ENCODE data around the gene NLRP3. TPM values are rescaled to one million over a fixed set of nuclear protein-coding genes. Genes with fewer than 3 reads are reported as not detected.
"Not testable (repeated sequence)": the region's sequence is repeated elsewhere in the genome, so short reads cannot be mapped to it uniquely, and the experiment has no call there.

NLRP3 gene
- total and polyA plus RNA-seq, 4 donors, result 0.28 to 1.9 (median 0.61) TPM

DNA sequence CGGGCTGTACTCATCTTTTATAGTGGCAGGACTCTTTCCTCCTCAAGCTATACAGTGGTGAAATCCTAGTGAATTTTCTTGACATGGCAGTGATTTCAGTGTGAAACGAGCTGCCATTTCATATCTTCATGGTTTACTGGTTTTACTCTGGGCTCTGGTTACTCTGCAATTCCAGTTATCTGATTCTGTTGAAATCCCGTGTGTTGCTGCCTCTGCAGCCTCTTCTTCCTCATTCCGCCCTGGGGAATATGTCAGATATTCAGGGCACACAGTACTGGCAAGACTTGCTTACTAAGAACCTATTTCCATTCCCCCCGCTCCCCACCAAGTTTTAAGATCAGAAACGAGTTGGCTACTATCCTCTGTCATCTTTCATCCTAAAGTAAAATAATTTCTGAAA is 49.8 kb downstream of the NLRP3 start:
- no peak overlapping the region for H3K27ac ChIP-seq (ENCODE audit: low read depth in 1 of 2, low read length in 2 of 2)
- no peak overlapping the region for H3K4me3 ChIP-seq (ENCODE audit: low read depth in 1 of 3, low read length in 3 of 3)
- H3K27me3 ChIP-seq (ENCODE audit: control insufficient read depth in 4 of 4, insufficient read depth in 4 of 4, low read length in 3 of 4), result peaks cover 0 to 5% (median 2%) of the 10 kb centered on the region in 4 donors
- no peaks in the 10 kb centered on the region for H3K36me3 ChIP-seq (ENCODE audit: control insufficient read depth in 4 of 4, insufficient read depth in 3 of 4, low read depth in 1 of 4, low read length in 3 of 4)
- no peaks in the 10 kb centered on the region for H3K4me1 ChIP-seq (ENCODE audit: control insufficient read depth in 4 of 4, insufficient read depth in 4 of 4, low read length in 3 of 4)
- WGBS, result 55% methylated on average over 6 of the region's 6 CpGs
- no peak for TF ChIP-seq RXRA (IDR thresholded peaks at IDR 0.05)
- no peak for TF ChIP-seq HNF4A (conservative IDR thresholded peaks at IDR 0.05)
- no peak for TF ChIP-seq YY1 (IDR thresholded peaks at IDR 0.05)
- H3K9me3 ChIP-seq (ENCODE audit: control insufficient read depth in 4 of 4, low read length in 3 of 4), result no peaks in the 10 kb centered on the region
- H3K9ac ChIP-seq (ENCODE audit: low read depth in 1 of 2, low read length in 2 of 2), result no peak overlapping the region
- DNase-seq (ENCODE audit: low spot score), result no peak

DNA sequence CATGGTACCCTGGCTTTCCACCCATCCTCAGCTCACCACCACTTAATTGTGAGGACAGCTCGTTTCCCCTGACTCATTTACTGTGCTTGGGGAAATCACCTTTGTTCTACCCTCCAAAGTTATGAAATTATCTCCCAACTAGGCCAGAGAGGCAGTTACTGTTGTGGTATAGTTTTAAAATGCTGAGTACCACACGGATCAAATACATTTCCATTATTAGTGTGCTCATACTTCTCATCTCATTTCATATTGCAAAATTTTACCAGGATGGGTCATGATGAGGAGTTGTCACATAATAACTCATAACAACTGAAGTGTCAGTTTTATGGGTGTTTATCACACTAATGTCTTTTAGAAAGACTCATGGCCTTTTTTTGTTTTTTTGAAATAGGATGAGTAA is 51.2 kb downstream of the NLRP3 start:
- H3K4me1 ChIP-seq (ENCODE audit: control insufficient read depth in 4 of 4, insufficient read depth in 4 of 4, low read length in 3 of 4), result no peaks in the 10 kb centered on the region
- H3K36me3 ChIP-seq (ENCODE audit: control insufficient read depth in 4 of 4, insufficient read depth in 3 of 4, low read depth in 1 of 4, low read length in 3 of 4), result no peaks in the 10 kb centered on the region
- 49% methylated on average over 2 of the region's 2 CpGs for WGBS
- H3K4me3 ChIP-seq (ENCODE audit: low read depth in 1 of 3, low read length in 3 of 3), result no peak overlapping the region
- no peak overlapping the region for H3K27ac ChIP-seq (ENCODE audit: low read depth in 1 of 2, low read length in 2 of 2)
- no peak for TF ChIP-seq HNF4G (IDR thresholded peaks at IDR 0.05)
- TF ChIP-seq FOXA2 (IDR thresholded peaks at IDR 0.05), result no peak
- TF ChIP-seq ATF3 (IDR thresholded peaks at IDR 0.05), result no peak
- no peak for TF ChIP-seq NR2F2 (IDR thresholded peaks at IDR 0.05)
- TF ChIP-seq RAD21 (IDR thresholded peaks at IDR 0.05), result no peak
- no peak for TF ChIP-seq MAX (IDR thresholded peaks at IDR 0.05)
- H3K9ac ChIP-seq (ENCODE audit: low read depth in 1 of 2, low read length in 2 of 2), result no peak overlapping the region
- H3K27me3 ChIP-seq (ENCODE audit: control insufficient read depth in 4 of 4, insufficient read depth in 4 of 4, low read length in 3 of 4), result peaks cover 0 to 5% (median 2%) of the 10 kb centered on the region in 4 donors
- no peak for DNase-seq (ENCODE audit: low spot score)
- H3K9me3 ChIP-seq (ENCODE audit: control insufficient read depth in 4 of 4, low read length in 3 of 4), result no peaks in the 10 kb centered on the region

DNA sequence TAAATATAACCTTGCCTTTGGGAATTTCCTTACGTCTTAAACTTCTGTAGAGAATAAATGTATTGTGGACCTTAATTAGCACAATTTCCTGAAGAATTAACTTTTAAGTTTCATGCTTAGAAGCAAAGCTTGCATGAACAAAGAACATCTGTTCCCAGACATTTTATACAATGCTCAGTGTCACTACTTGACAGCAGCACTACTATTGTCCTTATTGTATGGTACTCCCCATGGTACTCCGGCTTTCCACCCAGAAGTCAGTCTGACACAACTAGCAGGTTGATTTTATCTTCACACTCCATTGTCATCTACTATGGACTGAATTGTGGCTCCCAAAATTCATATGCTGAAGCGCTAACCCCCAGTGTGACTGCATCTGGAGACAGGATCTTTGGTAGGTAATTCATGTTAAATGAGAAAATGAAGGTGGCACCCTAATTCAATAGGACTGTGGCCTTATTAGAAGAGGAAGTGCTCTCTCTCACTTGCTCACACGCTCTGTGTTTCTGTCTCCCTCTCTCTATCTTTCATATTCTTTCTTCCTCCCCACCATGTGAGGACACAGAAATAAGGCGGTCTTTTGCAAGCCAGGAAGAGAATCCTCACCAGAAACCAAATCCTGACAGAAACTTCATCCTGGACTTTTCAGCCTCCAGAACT is 52.6 kb downstream of the NLRP3 start:
- Histone ChIP-seq H3K27ac (ENCODE audit: low read depth in 1 of 2, low read length in 2 of 2) (no peak overlapping the region), H3K36me3 (ENCODE audit: control insufficient read depth in 4 of 4, insufficient read depth in 3 of 4, low read depth in 1 of 4, low read length in 3 of 4) (no peaks in the 10 kb centered on the region), H3K9me3 (ENCODE audit: control insufficient read depth in 4 of 4, low read length in 3 of 4) (no peaks in the 10 kb centered on the region), H3K4me1 (ENCODE audit: control insufficient read depth in 4 of 4, insufficient read depth in 4 of 4, low read length in 3 of 4) (no peaks in the 10 kb centered on the region), H3K9ac (ENCODE audit: low read depth in 1 of 2, low read length in 2 of 2) (no peak overlapping the region), H3K27me3 (ENCODE audit: control insufficient read depth in 4 of 4, insufficient read depth in 4 of 4, low read length in 3 of 4) (peaks cover 0 to 8% (median 2%) of the 10 kb centered on the region in 4 donors), H3K4me3 (ENCODE audit: low read depth in 1 of 3, low read length in 3 of 3) (no peak overlapping the region)
- no peak for TF ChIP-seq EGR1 (IDR thresholded peaks at IDR 0.05; ENCODE audit: low read depth in 2 of 2)
- no peak for TF ChIP-seq HNF4A (conservative IDR thresholded peaks at IDR 0.05)
- WGBS, result 83% methylated on average over 5 of the region's 5 CpGs
- DNase-seq (ENCODE audit: low spot score), result no peak

DNA sequence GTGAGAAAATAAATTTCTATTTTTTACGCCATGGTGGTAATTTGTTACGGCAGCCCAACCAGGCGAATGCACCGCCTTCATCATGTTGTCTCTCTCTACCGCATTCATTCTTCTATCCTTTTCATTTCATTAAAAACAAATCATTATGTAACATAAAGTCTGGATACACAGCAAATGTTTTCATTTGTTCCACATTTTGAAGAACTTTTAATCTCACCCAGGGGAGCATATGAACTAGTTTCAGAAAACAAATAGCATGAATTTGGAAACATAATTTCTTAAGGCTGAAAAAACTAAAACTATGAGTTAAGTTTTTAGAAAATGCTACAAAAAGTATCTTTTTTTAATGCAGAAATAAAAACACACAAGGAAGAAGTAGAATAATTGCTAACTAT is 53.2 kb downstream of the NLRP3 start:
- TF ChIP-seq RAD21 (IDR thresholded peaks at IDR 0.05) (no peak), YY1 (IDR thresholded peaks at IDR 0.05) (no peak), NR2F2 (IDR thresholded peaks at IDR 0.05) (no peak), RXRA (IDR thresholded peaks at IDR 0.05) (no peak), JUND (IDR thresholded peaks at IDR 0.05) (no peak), MAX (IDR thresholded peaks at IDR 0.05) (no peak), FOXA1 (IDR thresholded peaks at IDR 0.05) (no peak), HNF4G (IDR thresholded peaks at IDR 0.05) (no peak), SP1 (IDR thresholded peaks at IDR 0.05) (no peak), ATF3 (IDR thresholded peaks at IDR 0.05) (no peak), GABPA (IDR thresholded peaks at IDR 0.05 in 1 of 2, conservative IDR thresholded peaks at IDR 0.05 in 1 of 2) (no peak)

GRCh38 chr1:247470942-247471429 is 55.0 kb downstream of the NLRP3 start:
- not testable (repeated sequence) for H3K9me3 ChIP-seq (ENCODE audit: control insufficient read depth in 4 of 4, low read length in 3 of 4); H3K27me3 ChIP-seq (ENCODE audit: control insufficient read depth in 4 of 4, insufficient read depth in 4 of 4, low read length in 3 of 4); H3K36me3 ChIP-seq (ENCODE audit: control insufficient read depth in 4 of 4, insufficient read depth in 3 of 4, low read depth in 1 of 4, low read length in 3 of 4); DNase-seq (ENCODE audit: low spot score); H3K9ac ChIP-seq (ENCODE audit: low read depth in 1 of 2, low read length in 2 of 2); H3K4me3 ChIP-seq (ENCODE audit: low read depth in 1 of 3, low read length in 3 of 3); H3K27ac ChIP-seq (ENCODE audit: low read depth in 1 of 2, low read length in 2 of 2); H3K4me1 ChIP-seq (ENCODE audit: control insufficient read depth in 4 of 4, insufficient read depth in 4 of 4, low read length in 3 of 4)
- WGBS, result 68% methylated on average over 16 of the region's 16 CpGs

More for the DNA sequence above, 53.2 kb downstream of the NLRP3 start:
- Histone ChIP-seq H3K27ac (ENCODE audit: low read depth in 1 of 2, low read length in 2 of 2) (no peak overlapping the region), H3K36me3 (ENCODE audit: control insufficient read depth in 4 of 4, insufficient read depth in 3 of 4, low read depth in 1 of 4, low read length in 3 of 4) (no peaks in the 10 kb centered on the region), H3K9me3 (ENCODE audit: control insufficient read depth in 4 of 4, low read length in 3 of 4) (no peaks in the 10 kb centered on the region), H3K27me3 (ENCODE audit: control insufficient read depth in 4 of 4, insufficient read depth in 4 of 4, low read length in 3 of 4) (peaks cover 0 to 8% (median 2%) of the 10 kb centered on the region in 4 donors), H3K9ac (ENCODE audit: low read depth in 1 of 2, low read length in 2 of 2) (no peak overlapping the region), H3K4me3 (ENCODE audit: low read depth in 1 of 3, low read length in 3 of 3) (no peak overlapping the region), H3K4me1 (ENCODE audit: control insufficient read depth in 4 of 4, insufficient read depth in 4 of 4, low read length in 3 of 4) (no peaks in the 10 kb centered on the region)
- WGBS, result 91% methylated on average over 5 of the region's 5 CpGs
- no peak for DNase-seq (ENCODE audit: low spot score)
